H1 (cell line): Measurements from ENCODE around the gene ATP8B2. TPM values are rescaled to one million over a fixed set of nuclear protein-coding genes. Genes with fewer than 3 reads are reported as not detected.

Experiments used
- CTCF ChIA-PET: fragments of 300-600 bp; sonication (Branson Sonifier 250); formaldehyde crosslinking; loops from one replicate; lab custom pipeline; 2021; ENCODE audit not compliant: partially characterized antibody; lab: Charles Lee
- POLR2A ChIA-PET: fragments of 300-600 bp; sonication (Branson Sonifier 250); formaldehyde crosslinking; loops from one replicate; lab custom pipeline; 2021; ENCODE audit warnings: inconsistent platforms; ENCODE audit not compliant: partially characterized antibody; lab: Charles Lee
- DNase-seq, 2 experiments: peaks; one replicate each; pipeline versions ENCODE4 v3.0.0 to v3.0.0-alpha.2; 2010 to 2022; ENCODE audit warnings: low spot score in 2 of 2, low read depth in 1 of 2, mixed read lengths in 1 of 2
- FAIRE-seq: peaks from 2 replicates; lab custom pipeline; 2011; peaks lifted over from hg19 to GRCh38; lab: Jason Lieb, UNC
- H2AFZ ChIP-seq: 2 replicates; pipeline ENCODE4 v1.8.1; 2012; ENCODE audit warnings: low read length, inconsistent platforms
- H2AK5ac ChIP-seq: 2 replicates; pipeline ENCODE4 v1.6.1; 2013; ENCODE audit warnings: low read depth, low read length
- H2BK120ac ChIP-seq: replicated peaks from 2 replicates; pipeline ENCODE3; 2013; ENCODE audit warnings: low read depth, low read length, inconsistent platforms
- H2BK12ac ChIP-seq: 2 replicates; pipeline ENCODE4 v1.6.1; 2013; ENCODE audit warnings: low read depth, low read length
- H2BK15ac ChIP-seq: 2 replicates; pipeline ENCODE4 v1.6.1; 2013; ENCODE audit warnings: low read length
- H2BK20ac ChIP-seq: 2 replicates; pipeline ENCODE4 v1.6.1; 2013; ENCODE audit warnings: low read length
- H2BK5ac ChIP-seq: 2 replicates; pipeline ENCODE4 v1.6.1; 2013; ENCODE audit warnings: low read depth, low read length
- H3K14ac ChIP-seq: 2 replicates; pipeline ENCODE4 v1.6.1; 2013; ENCODE audit warnings: inconsistent platforms; ENCODE audit not compliant: insufficient read length
- H3K18ac ChIP-seq: 2 replicates; pipeline ENCODE4 v1.6.1; 2013; ENCODE audit warnings: low read length; ENCODE audit errors: extremely low read depth
- H3K23ac ChIP-seq: 2 replicates; pipeline ENCODE4 v1.6.1; 2013; ENCODE audit warnings: inconsistent platforms; ENCODE audit not compliant: insufficient read length
- H3K23me2 ChIP-seq: 2 replicates; pipeline ENCODE4 v1.6.1; 2013; ENCODE audit warnings: low read depth, low read length
- H3K27ac ChIP-seq: 2 replicates; pipeline ENCODE4 v1.6.1; 2011; ENCODE audit warnings: low read depth, low read length, inconsistent platforms
- H3K27me3 ChIP-seq, 4 experiments: replicated peaks in 1 of 4; 1 replicate in 1 of 4; 2 replicates in 3 of 4; pipeline versions ENCODE4 v1.6.1 to v1.8.1; 2011 to 2013; ENCODE audit warnings: low read length in 3 of 4, mild to moderate bottlenecking in 3 of 4, inconsistent platforms in 2 of 4, mixed read lengths in 2 of 4, moderate library complexity in 1 of 4; ENCODE audit not compliant: control insufficient read depth in 3 of 4, insufficient read depth in 3 of 4; ENCODE audit errors: extremely low read depth in 1 of 4
- H3K36me3 ChIP-seq, 4 experiments: 2 replicates each; pipeline versions ENCODE4 v1.6.1 to v1.8.1; 2011 to 2013; ENCODE audit warnings: mild to moderate bottlenecking in 4 of 4, low read length in 3 of 4, moderate library complexity in 2 of 4, control low read depth in 1 of 4, inconsistent platforms in 1 of 4; ENCODE audit not compliant: insufficient read depth in 4 of 4, control insufficient read depth in 2 of 4
- H3K4ac ChIP-seq: replicated peaks from 2 replicates; pipeline ENCODE3; 2013; ENCODE audit warnings: low read length, low read depth, mixed read lengths, inconsistent platforms; ENCODE audit not compliant: insufficient read length
- H3K4me1 ChIP-seq, 4 experiments: replicated peaks in 1 of 4; 1 replicate in 1 of 4; 2 replicates in 3 of 4; pipeline versions ENCODE4 v1.6.1 to v1.8.1; 2011 to 2013; ENCODE audit warnings: low read length in 3 of 4, inconsistent platforms in 2 of 4, mixed read lengths in 1 of 4; ENCODE audit not compliant: insufficient read depth in 4 of 4, control insufficient read depth in 3 of 4
- H3K4me2 ChIP-seq, 2 experiments: 2 replicates each; pipeline versions ENCODE4 v1.6.1 to v1.8.1; 2011 to 2013; ENCODE audit warnings: low read depth in 2 of 2, low read length in 2 of 2, control low read depth in 1 of 2, inconsistent platforms in 1 of 2, mild to moderate bottlenecking in 1 of 2; ENCODE audit not compliant: insufficient read depth in 1 of 2
- H3K4me3 ChIP-seq, 4 experiments: fragments of 200-600, 300-600 bp in 1 of 4; sonication (generic), shearing (Covaris generic), sonication (Bioruptor Twin) in 1 of 4; 2 replicates each; pipeline versions ENCODE4 v1.5.1 to v1.8.1; 2011 to 2016; ENCODE audit warnings: low read length in 4 of 4, low read depth in 3 of 4, control low read depth in 2 of 4, inconsistent platforms in 2 of 4, mild to moderate bottlenecking in 2 of 4, mixed read lengths in 1 of 4, moderate library complexity in 1 of 4; ENCODE audit not compliant: insufficient read depth in 2 of 4; ENCODE audit errors: extremely low read depth in 1 of 4
- H3K56ac ChIP-seq: replicated peaks from 2 replicates; pipeline ENCODE3; 2013; ENCODE audit warnings: low read depth, mild to moderate bottlenecking, mixed read lengths, low read length, inconsistent platforms; ENCODE audit not compliant: insufficient read length
- H3K79me1 ChIP-seq: 2 replicates; pipeline ENCODE4 v1.6.1; 2013; ENCODE audit warnings: low read depth, low read length, control low read depth
- H3K79me2 ChIP-seq, 2 experiments: 2 replicates each; pipeline versions ENCODE4 v1.6.1 to v1.8.1; 2012 to 2013; ENCODE audit warnings: low read length in 2 of 2, mild to moderate bottlenecking in 2 of 2, inconsistent platforms in 1 of 2; ENCODE audit not compliant: insufficient read depth in 2 of 2, control insufficient read depth in 1 of 2
- H3K9ac ChIP-seq, 4 experiments: replicated peaks in 1 of 4; 1 replicate in 1 of 4; 2 replicates in 3 of 4; pipeline versions ENCODE4 v1.6.1 to v1.8.1; 2011 to 2013; ENCODE audit warnings: low read depth in 3 of 4, low read length in 3 of 4, control low read depth in 2 of 4, mild to moderate bottlenecking in 2 of 4, moderate library complexity in 2 of 4, inconsistent platforms in 1 of 4; ENCODE audit errors: extremely low read depth in 1 of 4
- H3K9me3 ChIP-seq, 2 experiments: 2 replicates each; pipeline versions ENCODE4 v1.6.1 to v1.8.1; 2012 to 2013; ENCODE audit warnings: mild to moderate bottlenecking in 2 of 2, moderate library complexity in 2 of 2, control low read depth in 1 of 2, inconsistent platforms in 1 of 2, low read depth in 1 of 2, low read length in 1 of 2, mixed read lengths in 1 of 2; ENCODE audit not compliant: insufficient read depth in 2 of 2
- H4K20me1 ChIP-seq, 2 experiments: replicated peaks in 1 of 2; 2 replicates each; pipeline versions ENCODE3 to v1.8.1; 2011 to 2013; ENCODE audit warnings: inconsistent platforms in 2 of 2, low read length in 2 of 2, mild to moderate bottlenecking in 1 of 2; ENCODE audit not compliant: insufficient read depth in 2 of 2, control insufficient read depth in 1 of 2
- H4K5ac ChIP-seq: 2 replicates; pipeline ENCODE4 v1.6.1; 2013; ENCODE audit warnings: low read length, low read depth, mixed read lengths, inconsistent platforms; ENCODE audit not compliant: insufficient read length
- H4K8ac ChIP-seq: 2 replicates; pipeline ENCODE4 v1.8.0; 2013; ENCODE audit warnings: mild to moderate bottlenecking, moderate library complexity, low read length, inconsistent platforms; ENCODE audit not compliant: insufficient read depth; ENCODE audit errors: extremely low read depth
- H4K91ac ChIP-seq: replicated peaks from 2 replicates; pipeline ENCODE3; 2013; ENCODE audit warnings: low read length, mixed read lengths, inconsistent platforms; ENCODE audit not compliant: insufficient read length
- JUND ChIP-seq: IDR thresholded peaks from 2 replicates; pipeline ENCODE4 v1.6.1; 2011; ENCODE audit warnings: mild to moderate bottlenecking, improper control_type of control experiment, low read length
- KDM1A ChIP-seq: fragments of 200-600, 300-600 bp; sonication (generic); IDR thresholded peaks from 2 replicates; pipeline ENCODE4 v1.7.1; 2016; ENCODE audit warnings: mild to moderate bottlenecking, low read length, borderline replicate concordance
- KDM5A ChIP-seq: fragments of 200-600 bp; IDR thresholded peaks from 2 replicates; pipeline ENCODE4 v1.7.1; 2012; ENCODE audit warnings: mild to moderate bottlenecking, low read length, inconsistent platforms, mixed read lengths
- POU5F1 ChIP-seq: IDR thresholded peaks from 2 replicates; pipeline ENCODE4 v1.6.1; 2011; ENCODE audit warnings: low read depth, mild to moderate bottlenecking, low read length, moderate library complexity
- RNF2 ChIP-seq: fragments of 200-900, 300-1000 bp; sonication (generic); IDR thresholded peaks from 2 replicates; pipeline ENCODE4 v1.7.1; 2016; ENCODE audit warnings: borderline replicate concordance, low read depth, mild to moderate bottlenecking, antibody characterized with exemption, low read length; ENCODE audit not compliant: poor library complexity, severe bottlenecking; ENCODE audit errors: missing control alignments
- SAP30 ChIP-seq: fragments of 300-600 bp; sonication (generic); IDR thresholded peaks from 2 replicates; pipeline ENCODE4 v1.7.1; 2012; ENCODE audit warnings: low read length, moderate library complexity, mild to moderate bottlenecking, inconsistent platforms; ENCODE audit not compliant: insufficient read depth, insufficient replicate concordance
- SIX5 ChIP-seq: IDR thresholded peaks from 2 replicates; pipeline ENCODE4 v1.6.1; 2011; ENCODE audit warnings: mild to moderate bottlenecking, low read depth, low read length
- WGBS, 2 experiments: shearing (Covaris generic) in 1 of 2; methylation state at CpG; one replicate each; pipeline versions ENCODE4 v1.1.6 to v1.1.7; 2013 to 2015; ENCODE audit warnings: low lambda C conversion rate in 2 of 2, mixed read lengths in 2 of 2, inconsistent platforms in 1 of 2, low coverage in 1 of 2, missing lambda C conversion rate in 1 of 2; ENCODE audit not compliant: insufficient replicate concordance in 2 of 2, insufficient coverage in 1 of 2, insufficient read length in 1 of 2; ENCODE audit errors: extremely low coverage in 1 of 2, missing lambda C conversion rate in 1 of 2; 5-methylcytosine and 5-hydroxymethylcytosine counted together
- polyA plus RNA-seq, 7 experiments: library from polyadenylated mRNA; depleted of rRNA in 3 of 7; stranded (reverse) in 5 of 7; unstranded in 2 of 7; fragments of >200 nt in 5 of 7; fragments of 200-250 nt in 2 of 7; gene quantifications; 1 replicate in 5 of 7; 2 replicates in 1 of 7; 4 replicates in 1 of 7; pipeline versions ENCODE4 v1.2.1 to v1.2.3, GENCODE V29; 2011 to 2013; ENCODE audit warnings: missing spikeins in 2 of 7, mixed read lengths in 2 of 7
- total RNA-seq: library from RNA; stranded (reverse); fragmentation: NEBNext Ultra II Directional; extraction: Animal tissue kit (Norgen Biotek cat#: 25700); gene quantifications from 2 replicates; pipeline ENCODE4 v1.2.1, GENCODE V29; 2021
- TF ChIP-seq, protein P1 (sequence below): IDR thresholded peaks from 2 replicates; pipeline ENCODE4 v1.6.1; 2012; ENCODE audit warnings: low read length, inconsistent platforms

ATP8B2 gene
- total and polyA plus RNA-seq, 2 of the 8 experiments (the other 6 are each of a cell fraction or from before 2014, with no cell fraction given): 61.4 to 70.1 TPM

DNA sequence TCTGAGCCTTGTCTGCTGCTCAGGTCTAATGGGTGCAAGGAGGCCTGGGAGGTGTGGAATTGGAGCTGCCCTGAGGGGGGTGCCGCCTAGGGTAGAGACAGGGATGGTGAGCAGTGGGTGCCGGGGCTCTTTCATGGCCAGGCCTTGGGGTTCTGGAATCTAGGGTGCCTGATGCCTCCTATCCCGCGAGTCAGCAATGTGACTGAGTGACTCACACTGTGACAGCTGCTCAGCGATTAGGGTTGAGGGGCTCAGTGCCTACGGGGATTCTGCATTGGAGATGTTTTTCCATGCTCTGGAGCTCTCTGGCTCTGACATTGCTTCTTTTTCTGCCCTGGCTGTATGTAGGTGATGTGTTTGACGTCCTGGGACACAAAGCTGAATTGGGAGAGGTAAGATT lies 16.8 kb downstream of the ATP8B2 start:
- H2BK15ac ChIP-seq: no peak overlapping the region
- H3K23me2 ChIP-seq: no peaks in the 10 kb centered on the region; the same call in 1 of the 2 replicates
- no peak for DNase-seq
- no peak overlapping the region for H4K5ac ChIP-seq
- no peak overlapping the region for H3K4me2 ChIP-seq
- H3K23ac ChIP-seq: no peak overlapping the region
- no peaks in the 10 kb centered on the region for H3K27me3 ChIP-seq
- no peak overlapping the region for H2AFZ ChIP-seq
- no peak overlapping the region for H2AK5ac ChIP-seq
- peaks cover 0 to 14% of the 10 kb centered on the region in 2 experiments for H4K20me1 ChIP-seq
- no peak for FAIRE-seq
- ChIA-PET POLR2A (interaction anchor here (0.6 kb wide), 1 partner anchor 15 kb away, joined by 3 read pairs; no protein-coding TSS in a partner anchor), CTCF (interaction anchor here (0.5 to 27.5 kb wide), 10 partner anchors 13 to 205 kb away, joined by 3 to 507 read pairs (median 3); partner anchors contain the start of genes AQP10 and ATP8B2)
- H3K4ac ChIP-seq: no peak overlapping the region
- no peak overlapping the region for H2BK20ac ChIP-seq
- H3K27ac ChIP-seq: no peak overlapping the region
- no peak for TF ChIP-seq POU5F1
- TF ChIP-seq SAP30: no peak
- no peak for TF ChIP-seq KDM1A
- no peak for TF ChIP-seq SIX5
- no peak for TF ChIP-seq KDM5A
- no peak for TF ChIP-seq JUND
- TF ChIP-seq, protein P1, sequence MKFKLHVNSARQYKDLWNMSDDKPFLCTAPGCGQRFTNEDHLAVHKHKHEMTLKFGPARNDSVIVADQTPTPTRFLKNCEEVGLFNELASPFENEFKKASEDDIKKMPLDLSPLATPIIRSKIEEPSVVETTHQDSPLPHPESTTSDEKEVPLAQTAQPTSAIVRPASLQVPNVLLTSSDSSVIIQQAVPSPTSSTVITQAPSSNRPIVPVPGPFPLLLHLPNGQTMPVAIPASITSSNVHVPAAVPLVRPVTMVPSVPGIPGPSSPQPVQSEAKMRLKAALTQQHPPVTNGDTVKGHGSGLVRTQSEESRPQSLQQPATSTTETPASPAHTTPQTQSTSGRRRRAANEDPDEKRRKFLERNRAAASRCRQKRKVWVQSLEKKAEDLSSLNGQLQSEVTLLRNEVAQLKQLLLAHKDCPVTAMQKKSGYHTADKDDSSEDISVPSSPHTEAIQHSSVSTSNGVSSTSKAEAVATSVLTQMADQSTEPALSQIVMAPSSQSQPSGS: no peak
- TF ChIP-seq RNF2: no peak
- no peak overlapping the region for H3K56ac ChIP-seq
- H3K18ac ChIP-seq: no peak overlapping the region
- no peak overlapping the region for H4K91ac ChIP-seq
- no peak overlapping the region for H2BK120ac ChIP-seq
- 95% methylated on average over 7 of the region's 7 CpGs; no CpG with 5 or more reads in 1 of the 2 experiments for WGBS, 2 experiments
- H3K36me3 ChIP-seq: peaks cover 30 to 82% (median 64%) of the 10 kb centered on the region in 4 experiments
- no peak overlapping the region for H4K8ac ChIP-seq
- H3K79me1 ChIP-seq: no peaks in the 10 kb centered on the region
- no peak overlapping the region for H2BK5ac ChIP-seq
- H3K9ac ChIP-seq: no peak overlapping the region
- no peaks in the 10 kb centered on the region for H3K4me1 ChIP-seq
- H2BK12ac ChIP-seq: no peak overlapping the region
- no peaks in the 10 kb centered on the region for H3K79me2 ChIP-seq
- H3K14ac ChIP-seq: no peak overlapping the region
- no peak overlapping the region for H3K4me3 ChIP-seq
- H3K9me3 ChIP-seq: no peaks in the 10 kb centered on the region
